PFSK-1 (cell line): ENCODE measurements around the gene EGLN3.

ENCODE experiments used
- FOXP2 ChIP-seq: optimal IDR thresholded peaks from 2 replicates; pipeline ENCODE3; 2011; ENCODE audit warnings: borderline replicate concordance, control low read depth, inconsistent platforms; ENCODE audit not compliant: insufficient read depth; ENCODE audit errors: extremely low read length, extremely low read depth
- POLR2AphosphoS5 ChIP-seq: IDR thresholded peaks from 2 replicates; pipeline ENCODE4 v1.6.1; 2012; ENCODE audit warnings: low read depth, mild to moderate bottlenecking, control low read depth, low read length, moderate library complexity
- SIN3A ChIP-seq: IDR thresholded peaks from 2 replicates; pipeline ENCODE4 v1.6.1; 2012; ENCODE audit warnings: mild to moderate bottlenecking, low read length, moderate library complexity, borderline replicate concordance; ENCODE audit not compliant: insufficient read depth
- TAF1 ChIP-seq: IDR thresholded peaks from 2 replicates; pipeline ENCODE4 v1.6.1; 2012; ENCODE audit warnings: low read length, control low read depth, borderline replicate concordance; ENCODE audit not compliant: insufficient read depth
- TF ChIP-seq, protein P1 (sequence below), 2 experiments: IDR thresholded peaks; 2 replicates each; pipeline versions ENCODE4 v1.6.1 to v1.8.0; 2011 to 2012; ENCODE audit warnings: low read depth in 2 of 2, low read length in 2 of 2, control low read depth in 1 of 2, inconsistent platforms in 1 of 2, mild to moderate bottlenecking in 1 of 2, moderate library complexity in 1 of 2; ENCODE audit not compliant: insufficient read depth in 1 of 2

The EGLN3 gene

DNA sequence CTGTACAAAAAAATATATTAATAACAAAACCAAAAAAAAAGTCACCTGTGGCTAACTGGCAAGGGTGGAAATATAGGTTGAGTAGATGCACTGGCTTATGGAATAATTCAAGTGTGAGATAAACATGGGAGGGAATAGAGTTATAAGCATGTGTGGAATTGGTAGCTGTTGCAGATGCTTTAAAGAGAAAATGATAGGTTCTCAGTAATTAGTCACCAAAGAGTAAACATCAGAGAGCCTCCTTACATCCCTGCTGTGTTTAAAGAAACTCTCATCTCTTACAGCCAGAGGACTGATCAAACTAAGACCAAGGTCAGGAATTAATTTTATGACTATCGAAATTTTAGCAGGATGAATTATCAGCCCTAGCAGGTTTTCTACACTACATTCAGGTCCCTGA lies 70.5 kb downstream of the EGLN3 start:
- TF ChIP-seq, protein P1, sequence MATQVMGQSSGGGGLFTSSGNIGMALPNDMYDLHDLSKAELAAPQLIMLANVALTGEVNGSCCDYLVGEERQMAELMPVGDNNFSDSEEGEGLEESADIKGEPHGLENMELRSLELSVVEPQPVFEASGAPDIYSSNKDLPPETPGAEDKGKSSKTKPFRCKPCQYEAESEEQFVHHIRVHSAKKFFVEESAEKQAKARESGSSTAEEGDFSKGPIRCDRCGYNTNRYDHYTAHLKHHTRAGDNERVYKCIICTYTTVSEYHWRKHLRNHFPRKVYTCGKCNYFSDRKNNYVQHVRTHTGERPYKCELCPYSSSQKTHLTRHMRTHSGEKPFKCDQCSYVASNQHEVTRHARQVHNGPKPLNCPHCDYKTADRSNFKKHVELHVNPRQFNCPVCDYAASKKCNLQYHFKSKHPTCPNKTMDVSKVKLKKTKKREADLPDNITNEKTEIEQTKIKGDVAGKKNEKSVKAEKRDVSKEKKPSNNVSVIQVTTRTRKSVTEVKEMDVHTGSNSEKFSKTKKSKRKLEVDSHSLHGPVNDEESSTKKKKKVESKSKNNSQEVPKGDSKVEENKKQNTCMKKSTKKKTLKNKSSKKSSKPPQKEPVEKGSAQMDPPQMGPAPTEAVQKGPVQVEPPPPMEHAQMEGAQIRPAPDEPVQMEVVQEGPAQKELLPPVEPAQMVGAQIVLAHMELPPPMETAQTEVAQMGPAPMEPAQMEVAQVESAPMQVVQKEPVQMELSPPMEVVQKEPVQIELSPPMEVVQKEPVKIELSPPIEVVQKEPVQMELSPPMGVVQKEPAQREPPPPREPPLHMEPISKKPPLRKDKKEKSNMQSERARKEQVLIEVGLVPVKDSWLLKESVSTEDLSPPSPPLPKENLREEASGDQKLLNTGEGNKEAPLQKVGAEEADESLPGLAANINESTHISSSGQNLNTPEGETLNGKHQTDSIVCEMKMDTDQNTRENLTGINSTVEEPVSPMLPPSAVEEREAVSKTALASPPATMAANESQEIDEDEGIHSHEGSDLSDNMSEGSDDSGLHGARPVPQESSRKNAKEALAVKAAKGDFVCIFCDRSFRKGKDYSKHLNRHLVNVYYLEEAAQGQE (IDR thresholded peaks at IDR 0.05; ENCODE audit: insufficient read depth in 1 of 2, low read depth in 2 of 2, low read length in 2 of 2): no peak

DNA sequence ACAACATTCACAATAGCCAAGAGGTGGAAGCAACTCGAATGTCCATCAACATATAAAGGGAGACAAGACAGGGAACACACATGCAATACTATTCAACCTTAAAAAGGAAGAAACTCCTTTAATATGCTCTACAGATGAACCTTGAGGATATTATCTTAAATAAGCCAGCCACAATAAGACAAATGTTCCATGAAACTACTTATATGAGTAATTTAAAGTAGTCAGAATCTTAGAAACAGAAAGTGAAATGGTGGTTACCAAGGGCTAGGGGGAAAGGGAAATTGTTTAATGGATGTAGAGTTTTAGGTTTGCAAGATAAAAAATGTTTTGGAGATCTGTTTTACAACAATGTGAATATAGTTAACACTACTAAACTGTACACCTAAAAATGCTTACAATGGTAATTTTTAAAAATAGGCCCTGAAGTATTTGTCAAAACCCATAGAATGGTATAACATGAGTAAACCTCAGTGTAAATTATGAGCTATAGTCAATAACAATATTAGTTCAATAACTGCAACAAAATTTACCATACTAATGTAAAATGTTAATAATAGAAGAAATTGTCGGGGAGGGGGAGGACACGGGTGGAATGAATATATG lies 71.1 kb downstream of the EGLN3 start:
- TF ChIP-seq POLR2AphosphoS5 (no peak), SIN3A (no peak), FOXP2 (no peak), TAF1 (no peak)
- TF ChIP-seq, protein P1 (IDR thresholded peaks at IDR 0.05; ENCODE audit: insufficient read depth in 1 of 2, low read depth in 2 of 2, low read length in 2 of 2): no peak

DNA sequence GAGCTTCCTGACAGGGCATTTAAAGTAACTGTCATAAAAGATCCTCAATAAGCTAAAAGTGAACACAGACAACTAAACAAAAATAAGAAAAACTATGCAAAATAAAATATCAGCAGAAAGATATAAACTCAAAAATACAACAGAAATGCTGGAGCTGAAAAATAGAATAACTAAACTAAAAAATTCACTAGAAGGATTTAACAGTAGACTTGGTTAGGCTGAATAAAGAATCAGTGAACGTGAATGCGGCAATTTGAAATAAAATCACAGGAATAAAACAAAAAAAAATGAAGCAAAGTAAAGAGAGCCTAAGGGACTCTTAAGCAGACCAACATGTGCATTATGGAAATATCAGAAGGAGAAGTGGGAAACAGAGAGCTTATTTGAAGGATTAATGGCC lies 74.6 kb downstream of the EGLN3 start:
- TF ChIP-seq TAF1 (no peak), SIN3A (no peak), POLR2AphosphoS5 (no peak), FOXP2 (no peak)
- TF ChIP-seq, protein P1 (IDR thresholded peaks at IDR 0.05; ENCODE audit: insufficient read depth in 1 of 2, low read depth in 2 of 2, low read length in 2 of 2): no peak
